Measurements from ENCODE around the gene FGF18.
"Not testable (repeated sequence)": the region's sequence is repeated elsewhere in the genome, so short reads cannot be mapped to it uniquely, and the experiment has no call there.

FGF18 gene, protein sequence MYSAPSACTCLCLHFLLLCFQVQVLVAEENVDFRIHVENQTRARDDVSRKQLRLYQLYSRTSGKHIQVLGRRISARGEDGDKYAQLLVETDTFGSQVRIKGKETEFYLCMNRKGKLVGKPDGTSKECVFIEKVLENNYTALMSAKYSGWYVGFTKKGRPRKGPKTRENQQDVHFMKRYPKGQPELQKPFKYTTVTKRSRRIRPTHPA

DNA sequence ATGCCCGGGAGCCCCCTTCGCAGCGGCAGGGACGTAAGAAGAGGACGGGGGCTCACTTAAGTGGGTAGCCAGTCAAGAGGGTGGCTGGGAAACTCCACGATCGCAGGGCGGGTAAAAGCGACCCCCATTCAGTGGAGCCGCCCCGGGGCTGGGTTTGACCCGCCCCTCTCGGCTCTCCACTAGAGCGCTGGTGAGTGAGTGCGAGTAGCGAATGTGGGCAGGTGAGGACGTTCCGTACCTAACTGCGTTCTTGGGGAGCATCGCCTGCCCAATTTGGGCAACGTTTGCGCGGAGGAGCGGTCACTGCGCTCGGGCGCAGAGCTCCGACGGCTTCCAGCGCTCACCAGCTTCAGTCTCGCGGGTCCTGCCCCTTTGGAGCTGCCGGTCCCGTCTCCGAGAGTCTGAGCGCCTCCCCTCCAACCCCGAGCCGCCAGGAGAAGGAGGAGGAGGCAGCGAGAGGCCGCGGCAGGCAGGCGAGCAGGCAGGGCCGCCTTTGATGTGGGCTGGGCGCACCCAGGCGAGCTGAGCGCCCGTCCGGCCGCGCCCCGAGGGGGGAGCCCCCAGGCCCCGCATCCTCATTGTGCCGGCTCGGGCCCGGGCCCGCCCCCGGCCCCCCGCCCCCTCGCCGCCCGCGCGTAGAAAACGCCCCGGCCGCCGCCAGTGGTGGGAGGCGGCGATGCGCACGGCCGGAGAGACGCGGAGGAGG is at the start of gene FGF18:
TSS of gene FGF18 (plus strand) at position 666 of the 706 bp plus-strand sequence. CDS start 553 bp downstream, outside the sequence.
- DNase-seq, result peak; percentile 69

DNA sequence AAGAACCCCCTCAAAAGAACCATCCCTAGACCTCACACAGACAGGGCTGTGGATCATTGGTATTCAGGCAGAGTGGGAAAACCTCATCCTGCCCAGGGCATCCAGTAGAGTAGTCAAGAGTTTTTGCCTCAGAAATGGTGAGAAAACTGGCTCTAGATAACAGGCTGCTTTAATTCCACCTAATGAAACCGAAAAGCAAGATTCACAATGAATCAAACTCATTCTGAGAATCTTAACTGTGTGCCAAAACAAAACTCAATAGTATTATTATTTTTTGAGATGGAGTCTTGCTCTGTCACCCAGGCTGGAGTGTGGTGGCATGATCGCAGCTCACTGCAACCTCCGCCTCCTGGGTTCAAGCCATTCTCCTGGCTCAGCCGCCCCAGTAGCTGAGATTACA is 49.5 kb upstream of the FGF18 start:
- DNase-seq, result no peak

DNA sequence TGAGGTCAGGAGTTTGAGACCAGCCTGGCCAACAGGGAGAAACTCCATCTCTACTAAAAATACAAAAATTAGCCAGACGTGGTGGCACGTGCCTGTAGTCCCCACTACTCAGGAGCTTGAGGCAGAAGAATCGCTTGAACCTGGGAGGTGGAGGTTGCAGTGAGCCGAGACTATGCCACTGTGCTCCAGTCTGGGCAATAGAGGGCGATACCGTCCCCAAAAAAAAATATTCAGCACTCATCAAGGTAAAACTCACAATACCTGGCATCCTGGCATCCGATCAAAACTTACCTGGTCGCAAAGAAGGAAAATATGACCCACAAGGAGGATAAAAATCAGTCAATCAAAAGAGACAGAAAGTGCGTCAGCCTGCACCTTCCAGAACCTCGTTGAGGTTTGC is 48.6 kb upstream of the FGF18 start:
- DNase-seq, result not testable (repeated sequence)

DNA sequence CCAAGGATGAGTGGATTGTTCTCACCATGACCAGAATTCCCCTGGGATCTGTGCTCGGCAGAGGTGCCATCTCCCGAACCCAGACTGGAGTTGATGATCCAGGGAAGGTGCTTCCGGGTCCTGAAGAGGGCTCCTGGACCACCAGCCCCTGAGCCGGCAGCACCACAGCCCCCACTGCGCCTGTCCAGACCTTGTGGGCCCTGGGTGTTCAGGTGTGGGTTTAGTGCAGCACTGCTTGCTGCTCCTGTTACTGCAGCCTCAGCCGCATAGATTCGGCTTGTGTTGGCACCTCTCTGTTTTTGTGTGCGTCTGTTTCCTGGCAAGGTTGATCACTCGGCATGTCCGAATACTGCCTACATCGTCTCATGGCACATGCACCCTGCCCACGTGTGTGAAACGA is 48.1 kb upstream of the FGF18 start:
- DNase-seq, result no peak

DNA sequence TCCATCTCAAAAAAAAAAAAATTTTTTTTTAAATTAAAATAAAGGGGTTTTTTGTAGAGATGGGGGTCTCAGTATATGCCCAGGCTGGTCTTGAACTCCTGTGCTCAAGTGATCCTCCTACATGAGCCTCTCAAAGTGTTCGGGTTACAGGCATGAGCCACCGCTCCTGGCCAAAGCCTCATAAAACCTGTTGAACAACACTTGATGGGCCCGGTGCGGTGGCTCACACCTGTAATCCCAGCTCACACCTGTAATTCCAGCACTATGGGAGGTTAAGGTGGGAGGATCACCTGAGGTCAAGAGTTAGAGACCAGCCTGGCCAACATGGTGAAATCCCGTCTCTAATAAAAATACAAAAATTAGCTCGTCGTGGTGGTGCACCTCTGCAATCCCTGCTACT is 39.5 kb upstream of the FGF18 start:
- DNase-seq, result no peak

DNA sequence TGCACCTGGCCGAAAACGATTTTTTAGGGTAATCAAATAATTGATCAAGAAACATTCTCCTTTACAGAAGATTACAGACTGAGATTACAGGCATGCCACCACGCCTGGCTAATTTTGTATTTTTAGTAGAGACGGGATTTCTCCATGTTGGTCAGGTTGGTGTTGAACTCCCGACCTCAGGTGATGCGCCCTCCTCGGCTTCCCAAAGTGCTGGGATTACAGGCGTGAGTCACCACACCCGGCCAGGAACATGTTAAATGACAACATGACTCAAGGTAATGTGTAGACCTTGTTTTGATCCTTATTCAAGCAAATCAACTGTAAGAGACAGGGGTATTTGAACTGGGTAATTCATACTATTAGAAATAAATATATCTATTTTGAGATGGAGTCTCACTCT is 35.0 kb upstream of the FGF18 start:
- DNase-seq, result not testable (repeated sequence)

DNA sequence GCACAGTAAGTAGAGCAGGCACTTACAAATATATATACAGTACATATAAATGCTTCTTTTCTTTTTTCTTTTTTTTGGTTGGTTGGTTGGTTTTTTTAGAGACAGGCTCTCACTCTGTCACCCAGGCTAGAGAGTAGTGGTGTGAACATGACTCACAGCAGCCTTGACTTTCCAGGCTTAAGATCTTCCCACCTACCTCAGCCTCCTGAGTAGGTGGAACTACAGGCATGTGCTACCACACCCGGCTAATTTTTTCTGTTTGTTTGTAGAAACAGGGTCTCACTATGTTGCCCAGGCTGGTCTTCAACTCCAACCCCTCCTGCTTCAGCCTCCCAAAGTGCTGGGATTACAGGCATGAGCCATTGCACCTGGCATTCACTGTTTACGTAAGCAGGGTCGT is 34.4 kb upstream of the FGF18 start:
- not testable (repeated sequence) for DNase-seq

DNA sequence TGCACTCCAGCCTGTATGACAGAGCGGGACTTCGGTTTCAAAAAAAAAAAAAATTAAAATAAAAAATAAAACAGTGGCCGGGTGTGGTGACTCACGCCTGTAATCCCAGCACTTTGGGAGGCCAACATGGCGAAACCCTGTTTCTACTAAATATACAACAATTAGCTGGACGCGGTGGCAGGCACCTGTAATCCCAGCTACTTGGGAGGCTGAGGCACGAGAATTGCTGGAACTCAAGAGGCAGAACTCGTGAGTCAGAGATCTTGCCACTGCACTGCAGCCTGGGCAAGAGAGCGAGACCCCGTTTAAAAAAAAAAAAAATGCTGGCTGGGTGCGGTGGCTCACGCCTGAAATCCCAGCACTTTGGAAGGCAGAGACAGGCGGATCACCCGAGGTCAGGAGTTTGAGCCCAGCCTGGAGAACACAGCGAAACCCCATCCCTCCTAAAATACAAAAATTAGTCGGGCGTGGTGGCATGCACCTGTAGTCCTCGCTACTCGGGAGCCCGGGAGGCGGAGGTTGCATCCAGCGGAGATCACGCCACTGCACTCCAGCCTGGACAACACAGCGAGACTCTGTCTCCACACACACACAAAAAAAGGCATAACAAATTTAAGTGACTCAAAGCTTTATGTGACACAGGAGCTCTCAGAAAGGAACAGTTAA is 33.3 kb upstream of the FGF18 start:
- DNase-seq, result no peak

DNA sequence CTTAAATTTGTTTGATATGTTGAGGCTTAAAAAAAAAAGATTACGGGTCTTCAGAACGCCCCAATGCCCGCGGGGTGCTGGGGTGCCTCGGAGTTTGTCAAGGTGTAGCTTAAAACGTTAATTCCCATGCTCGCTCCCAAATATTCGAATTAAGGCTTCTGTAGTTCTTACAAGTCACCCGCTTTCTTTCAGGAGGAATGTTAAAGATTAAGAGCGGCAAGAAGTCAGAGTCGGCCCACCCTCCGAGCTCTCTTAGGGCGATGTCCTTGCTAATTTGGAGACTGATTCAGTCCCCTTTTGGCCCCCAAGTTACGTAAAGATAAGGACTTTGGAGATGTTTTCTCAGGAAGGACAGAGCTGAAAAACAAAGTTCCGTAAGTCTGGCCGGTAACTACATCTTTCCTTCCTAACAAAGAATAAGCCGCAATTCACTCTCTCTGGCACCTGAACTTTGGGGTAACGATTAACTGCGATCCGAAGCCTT is 32.5 kb upstream of the FGF18 start:
- DNase-seq, result no peak

DNA sequence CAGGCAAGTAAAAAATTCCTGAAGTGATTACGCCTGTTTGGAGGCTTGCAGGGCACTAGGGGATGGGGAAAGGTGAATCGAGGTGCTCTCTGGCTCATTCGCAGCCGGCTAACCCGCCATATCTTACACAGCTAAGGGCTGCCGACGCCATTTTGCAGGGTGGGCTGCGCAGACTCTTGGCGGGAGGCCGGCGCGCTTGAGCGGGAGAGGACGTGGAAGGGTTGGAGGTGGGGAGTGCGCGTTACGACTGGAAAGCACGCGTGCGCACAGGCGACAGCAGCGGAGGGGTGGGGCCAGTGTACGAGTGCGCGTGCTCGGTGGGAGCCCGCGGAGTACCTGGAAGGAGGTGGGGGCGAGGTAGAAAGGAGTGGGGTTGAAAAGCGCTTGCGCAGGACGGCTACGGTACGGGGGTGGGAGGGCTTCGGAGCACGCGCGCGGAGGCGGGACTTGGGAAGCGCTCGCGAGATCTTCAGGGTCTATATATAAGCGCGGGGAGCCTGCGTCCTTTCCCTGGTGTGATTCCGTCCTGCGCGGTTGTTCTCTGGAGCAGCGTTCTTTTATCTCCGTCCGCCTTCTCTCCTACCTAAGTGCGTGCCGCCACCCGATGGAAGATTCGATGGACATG is 32.0 kb upstream of the FGF18 start, which contains the start of gene NPM1:
TSS of gene NPM1 (plus strand) at position 505 of the 625 bp plus-strand sequence. CDS start at position 605, 100 bp downstream.
- peak; percentile 99 for DNase-seq

DNA sequence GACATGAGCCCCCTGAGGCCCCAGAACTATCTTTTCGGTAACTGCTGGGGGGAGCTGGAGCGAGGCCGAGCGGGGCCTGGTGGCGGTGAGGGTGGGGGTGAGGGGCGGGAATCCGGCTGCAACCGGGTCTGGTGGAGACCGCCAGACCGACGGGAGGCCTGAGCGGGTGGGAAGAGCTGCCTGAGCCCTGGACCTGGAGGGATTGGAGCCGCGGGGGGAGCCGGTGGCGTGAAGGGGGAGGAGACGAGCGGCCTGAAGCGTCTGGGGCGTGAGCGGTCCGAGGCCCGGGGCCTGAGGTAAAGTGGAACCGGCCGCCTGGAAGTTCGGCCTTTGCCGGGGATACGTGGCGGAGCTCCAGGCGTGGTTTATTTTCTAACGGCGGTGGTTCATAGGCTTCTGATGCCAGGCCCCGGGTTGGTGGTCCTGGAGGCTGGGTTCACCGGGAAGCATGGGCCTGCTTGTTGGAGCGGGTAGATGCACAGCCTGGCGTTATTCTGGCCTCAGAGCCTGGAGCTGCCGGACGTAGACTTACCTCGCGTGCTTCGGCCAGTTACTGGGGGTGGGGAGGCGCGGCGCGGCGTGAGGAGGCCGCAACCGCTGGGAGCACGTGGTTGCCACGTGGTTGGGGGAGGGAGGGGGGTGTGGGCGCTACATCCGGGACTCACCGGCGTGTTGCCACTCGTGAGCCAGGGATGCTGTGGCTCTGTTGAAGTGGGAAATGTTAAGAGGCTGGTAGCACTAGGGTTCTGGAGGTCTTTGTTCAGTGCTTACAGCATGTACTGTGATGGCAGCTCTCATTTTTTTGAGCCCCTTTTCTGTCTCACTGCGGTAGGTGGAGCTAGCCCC is 31.3 kb upstream of the FGF18 start:
- peak; percentile 77 for DNase-seq

DNA sequence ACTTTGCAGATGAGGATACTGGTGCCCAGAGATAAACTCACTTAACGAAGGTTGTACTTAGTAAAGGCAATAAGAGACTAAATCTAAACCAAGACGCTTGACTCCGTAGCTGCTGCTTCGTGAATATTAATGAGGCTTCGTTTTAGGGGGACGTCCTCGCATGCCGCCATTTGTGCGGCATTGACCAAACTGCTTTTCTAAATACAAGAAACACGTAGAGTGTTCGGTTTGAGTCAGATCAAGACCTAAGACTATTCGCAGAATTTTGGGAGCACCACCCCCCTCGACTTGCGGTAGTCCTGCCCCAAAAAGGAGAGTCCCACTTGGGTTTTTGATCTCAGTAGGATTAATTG is 30.7 kb upstream of the FGF18 start:
- no peak for DNase-seq

DNA sequence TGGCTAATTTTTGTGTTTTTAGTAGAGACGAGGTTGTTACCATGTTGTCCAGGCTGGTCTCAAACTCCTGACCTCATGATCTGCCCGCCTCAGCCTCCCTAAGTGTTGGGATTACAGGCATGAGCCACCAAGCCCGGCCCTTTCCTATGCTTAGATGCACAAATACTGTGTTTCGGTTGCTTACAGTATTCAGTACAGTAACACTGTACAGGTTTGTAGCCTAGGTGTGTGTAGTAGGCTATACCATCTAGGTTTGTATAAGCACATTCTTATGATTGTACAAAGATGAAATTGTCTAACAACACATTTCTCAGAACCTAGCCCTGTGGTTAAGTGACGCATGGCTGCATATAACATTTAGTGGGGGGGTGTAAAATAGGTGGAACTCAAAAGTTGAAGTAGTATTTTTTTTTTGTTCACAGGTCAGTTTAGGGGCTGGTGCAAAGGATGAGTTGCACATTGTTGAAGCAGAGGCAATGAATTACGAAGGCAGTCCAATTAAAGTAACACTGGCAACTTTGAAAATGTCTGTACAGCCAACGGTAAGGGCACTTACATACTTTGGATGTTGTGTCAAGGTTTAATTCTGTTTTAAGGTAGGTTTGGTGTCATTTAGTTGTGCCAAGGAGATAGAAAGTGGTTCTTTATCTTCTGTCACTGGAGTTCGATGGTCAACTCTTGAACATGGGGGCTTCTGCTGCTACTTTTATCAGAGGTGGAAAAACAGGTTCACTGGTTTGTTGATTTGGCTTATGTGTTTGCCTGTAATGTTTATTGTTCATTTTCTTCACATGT is 28.4 kb upstream of the FGF18 start:
- DNase-seq, result no peak

DNA sequence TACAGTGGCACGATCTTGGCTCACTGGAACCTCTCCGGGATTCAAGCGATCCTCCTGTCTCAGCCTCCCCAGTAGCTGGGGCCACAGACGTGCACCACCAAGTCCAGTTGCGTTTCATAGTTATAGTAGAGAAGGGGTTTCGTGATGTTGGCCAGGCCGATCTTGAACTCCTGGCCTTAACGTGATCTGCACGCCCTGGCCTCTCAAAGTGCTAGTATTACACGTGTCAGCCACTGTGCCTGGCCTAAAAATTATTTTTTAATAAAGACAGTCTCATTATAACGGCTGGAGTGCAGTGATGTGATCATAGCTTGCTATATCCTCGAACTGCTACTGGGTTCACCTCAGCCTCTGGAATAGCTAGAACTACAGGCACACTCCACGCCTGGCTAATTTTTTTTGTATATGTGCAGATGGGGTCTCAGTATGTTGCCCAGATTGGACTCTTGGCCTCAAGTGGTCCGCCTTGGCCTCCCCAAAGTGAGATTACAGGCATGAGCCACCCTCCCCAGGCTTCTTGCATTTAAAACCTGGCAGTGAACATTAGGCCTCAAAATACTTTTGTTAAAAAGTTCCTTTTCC is 27.4 kb upstream of the FGF18 start:
- DNase-seq, result no peak

DNA sequence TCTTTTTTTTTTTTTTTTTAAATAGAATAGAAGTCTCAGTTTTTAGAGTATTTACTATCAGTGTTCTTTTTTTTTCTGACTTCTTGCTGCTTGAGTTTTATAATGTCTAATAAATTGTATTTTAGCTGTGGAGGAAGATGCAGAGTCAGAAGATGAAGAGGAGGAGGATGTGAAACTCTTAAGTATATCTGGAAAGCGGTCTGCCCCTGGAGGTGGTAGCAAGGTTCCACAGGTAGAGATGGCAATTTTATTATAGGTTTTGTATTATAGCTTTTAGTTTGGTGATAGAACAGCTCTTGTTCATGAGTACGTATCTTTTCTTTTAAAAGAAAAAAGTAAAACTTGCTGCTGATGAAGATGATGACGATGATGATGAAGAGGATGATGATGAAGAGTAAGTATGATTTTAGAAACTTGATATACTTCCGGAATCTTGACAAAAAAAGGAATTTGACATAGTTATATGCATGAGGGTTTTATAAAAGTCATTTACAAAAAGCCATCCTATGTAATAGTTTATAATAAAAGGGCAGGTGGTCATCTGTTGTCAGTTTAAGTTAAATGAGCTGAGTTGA is 26.8 kb upstream of the FGF18 start:
- no peak for DNase-seq

DNA sequence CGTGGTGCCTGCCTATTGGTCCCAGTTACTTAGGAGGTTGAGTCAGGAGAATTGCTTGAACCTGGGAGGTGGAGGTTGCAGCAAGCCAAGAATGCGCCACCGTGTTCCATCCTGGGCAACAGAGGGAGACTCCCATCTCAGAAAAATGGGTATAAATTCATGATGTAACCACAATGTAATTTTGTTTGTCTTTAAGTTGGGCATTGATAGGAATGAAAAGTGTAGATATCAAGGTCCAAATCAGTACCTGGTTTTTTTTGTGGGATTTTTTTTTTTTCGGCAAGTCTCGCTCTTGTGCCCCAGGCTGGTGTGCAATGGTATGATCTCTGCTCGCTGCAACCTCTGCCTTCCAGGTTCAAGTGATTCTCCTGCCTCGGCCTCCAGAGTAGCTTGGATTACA is 24.4 kb upstream of the FGF18 start:
- no peak for DNase-seq

DNA sequence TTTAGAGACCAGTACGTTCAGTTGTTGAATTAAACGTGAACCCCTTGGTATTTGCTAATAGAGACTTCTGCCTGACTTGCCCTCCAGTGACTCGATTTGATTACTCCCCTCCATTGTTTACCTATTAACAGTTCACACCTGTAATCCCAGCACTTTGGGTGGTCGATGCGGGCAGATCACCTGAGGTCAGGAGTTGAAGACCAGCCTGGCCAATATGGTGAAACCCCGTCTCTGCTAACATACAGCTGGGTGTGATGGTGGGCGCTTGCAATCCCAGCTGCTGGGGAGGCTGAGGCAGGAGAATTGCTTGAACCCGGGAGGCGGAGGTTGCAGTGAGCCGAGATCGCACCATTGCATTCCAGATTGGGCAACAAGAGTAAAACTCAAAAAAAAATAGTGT is 22.9 kb upstream of the FGF18 start:
- not testable (repeated sequence) for DNase-seq

DNA sequence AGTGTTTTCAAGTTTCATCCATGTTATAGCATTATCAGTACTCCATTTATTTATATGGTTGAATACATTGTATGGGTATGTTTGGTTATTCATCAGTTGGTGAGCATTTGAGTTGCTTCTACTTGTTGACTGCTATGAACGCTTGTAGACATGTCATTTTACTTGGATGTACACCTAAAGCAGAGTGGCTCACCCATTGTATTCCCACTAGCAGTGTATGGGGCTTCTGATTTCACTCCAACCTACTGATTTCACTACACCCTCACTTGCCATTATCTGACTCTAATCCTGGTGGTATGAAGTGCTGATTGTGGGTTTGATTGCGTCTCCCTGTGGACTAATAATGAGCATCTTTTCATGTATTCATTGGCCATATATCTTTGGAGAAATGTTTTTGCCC is 22.3 kb upstream of the FGF18 start:
- no peak for DNase-seq

DNA sequence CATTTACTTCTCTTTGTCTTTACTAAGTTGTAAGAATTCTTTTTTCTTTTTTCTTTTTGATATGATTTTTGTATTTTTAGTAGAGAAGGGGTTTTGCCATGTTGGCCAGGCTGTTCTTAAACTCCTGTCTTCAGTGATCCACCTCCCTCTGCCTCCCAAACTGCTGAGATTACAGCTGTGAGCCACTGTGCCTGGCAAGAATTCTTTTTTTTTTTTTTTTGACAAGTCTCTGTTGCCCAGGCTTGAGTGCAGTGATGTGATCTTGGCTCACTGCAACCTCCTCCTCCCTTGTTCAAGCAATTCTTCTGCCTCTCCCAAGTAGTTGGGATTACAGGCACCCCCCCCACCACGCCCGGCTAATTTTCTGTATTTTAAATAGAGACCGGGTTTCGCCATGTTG is 21.8 kb upstream of the FGF18 start:
- no peak for DNase-seq

DNA sequence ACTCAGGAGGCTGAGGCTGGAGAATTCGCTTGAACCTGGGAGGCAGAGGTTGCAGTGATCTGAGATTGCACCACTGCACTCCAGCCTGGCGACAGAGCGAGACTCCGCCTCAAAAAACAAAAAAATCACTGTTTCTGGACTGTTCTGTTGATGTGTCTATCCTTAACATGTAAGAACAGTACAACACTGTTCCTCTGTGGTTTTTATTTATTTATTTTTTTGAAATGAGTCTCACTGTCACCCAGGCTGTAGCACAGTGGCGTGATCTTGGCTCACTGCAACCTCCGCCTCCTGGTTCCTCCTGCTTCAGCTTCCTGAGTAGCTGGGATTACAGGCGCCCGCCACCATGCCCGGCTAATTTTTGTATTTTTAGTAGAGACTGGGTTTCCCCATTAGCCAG is 20.8 kb upstream of the FGF18 start:
- not testable (repeated sequence) for DNase-seq

DNA sequence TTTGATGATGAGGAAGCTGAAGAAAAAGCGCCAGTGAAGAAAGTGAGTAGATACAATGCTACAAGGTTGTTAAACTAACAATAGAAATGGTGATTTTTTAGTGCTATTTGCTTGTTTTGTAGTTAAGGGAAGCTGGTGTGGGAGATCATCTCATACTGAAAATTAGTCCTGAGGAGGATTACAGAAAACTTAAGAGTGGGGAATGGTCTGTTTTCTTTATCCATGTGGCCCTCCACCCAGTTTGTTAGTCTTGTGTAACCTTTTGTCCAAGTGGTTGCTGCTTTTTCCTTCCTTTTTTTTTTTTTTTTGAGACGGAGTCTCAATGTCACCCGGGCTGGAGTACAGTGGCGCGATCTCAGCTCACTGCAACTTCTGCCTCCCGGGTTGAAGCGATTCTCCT is 19.3 kb upstream of the FGF18 start:
- DNase-seq, result no peak

Measured in fibroblast of upper back skin (primary cell).